Right atrium auricular region (tissue), 2 donors: ENCODE results near the gene IFITM5. TPM values are rescaled to one million over a fixed set of nuclear protein-coding genes. Genes with fewer than 3 reads are reported as not detected.

Experiments used
- DNase-seq: peaks from one replicate; pipeline ENCODE4 v3.0.0-alpha.2; 2019; ENCODE audit warnings: low spot score
- H3K27ac ChIP-seq, 2 donors: fragments of 200-600 bp; sonication (generic); 1 replicate in 1 of 2; 2 replicates in 1 of 2; pipeline ENCODE4 v1.5.1; 2016 to 2019
- H3K27me3 ChIP-seq, 2 donors: fragments of 200-600 bp; sonication (generic); one replicate each; pipeline versions ENCODE4 v1.5.1 to v1.6.0; 2017 to 2019
- H3K36me3 ChIP-seq: fragments of 200-600 bp; sonication (generic); one replicate; pipeline ENCODE4 v1.5.1; 2016
- H3K4me1 ChIP-seq, 2 donors: fragments of 200-600 bp; sonication (generic); one replicate each; pipeline versions ENCODE4 v1.5.1 to v1.6.0; 2017 to 2019
- H3K4me3 ChIP-seq, 2 donors: fragments of 200-600 bp; sonication (generic); 1 replicate in 1 of 2; 2 replicates in 1 of 2; pipeline ENCODE4 v1.5.1; 2017 to 2019; ENCODE audit warnings: mild to moderate bottlenecking in 1 of 2, moderate library complexity in 1 of 2
- H3K9me3 ChIP-seq, 2 donors: fragments of 200-600 bp; sonication (generic); one replicate each; pipeline ENCODE4 v1.5.1; 2019
- CTCF ChIP-seq, 2 donors: fragments of 200-600 bp; sonication (generic); IDR thresholded peaks; one replicate each; pipeline ENCODE4 v1.5.1; 2019; ENCODE audit warnings: antibody characterized with exemption in 2 of 2
- total RNA-seq, 2 donors: library from RNA; depleted of rRNA; stranded (reverse); fragments of >200 nt; gene quantifications; one replicate each; pipeline ENCODE4 v1.1.0, GENCODE V29; 2016

Gene IFITM5
- total RNA-seq, 2 donors from 2014 or later, result not detected

- Histone ChIP-seq H3K4me3 (no peak overlapping the region), H3K27me3 (peaks cover 15 to 19% of the 10 kb centered on the region in 2 donors), H3K27ac (no peak overlapping the region), H3K36me3 (no peaks in the 10 kb centered on the region), H3K4me1 (peaks cover 0 to 23% of the 10 kb centered on the region in 2 donors), H3K9me3 (no peaks in the 10 kb centered on the region)
- no peak for DNase-seq
- no peak for TF ChIP-seq CTCF (IDR thresholded peaks at IDR 0.05)
These were observed 13.5 kb downstream of the IFITM5 start for GRCh38 chr11:285894-286220.

- Histone ChIP-seq H3K4me3 (no peak overlapping the region), H3K27ac (no peak overlapping the region), H3K9me3 (no peaks in the 10 kb centered on the region), H3K27me3 (peaks cover 18 to 25% of the 10 kb centered on the region in 2 donors), H3K4me1 (peaks cover 0 to 29% of the 10 kb centered on the region in 2 donors), H3K36me3 (no peaks in the 10 kb centered on the region)
- no peak for TF ChIP-seq CTCF (IDR thresholded peaks at IDR 0.05)
- DNase-seq, result no peak
These were observed 14.1 kb downstream of the IFITM5 start for GRCh38 chr11:285021-285893.

- Histone ChIP-seq H3K9me3 (no peaks in the 10 kb centered on the region), H3K4me3 (no peak overlapping the region), H3K27ac (no peak overlapping the region), H3K36me3 (no peaks in the 10 kb centered on the region), H3K4me1 (peaks cover 0 to 29% of the 10 kb centered on the region in 2 donors), H3K27me3 (peaks cover 23 to 34% of the 10 kb centered on the region in 2 donors)
- DNase-seq, result no peak
- TF ChIP-seq CTCF (IDR thresholded peaks at IDR 0.05), result no peak
These were observed 15.0 kb downstream of the IFITM5 start for GRCh38 chr11:284105-285020.

- no peaks in the 10 kb centered on the region for H3K36me3 ChIP-seq
- H3K4me3 ChIP-seq, result no peak overlapping the region
- H3K27me3 ChIP-seq, result peaks cover 24 to 41% of the 10 kb centered on the region in 2 donors
- H3K4me1 ChIP-seq, result peaks cover 0 to 29% of the 10 kb centered on the region in 2 donors
- DNase-seq, result no peak
- TF ChIP-seq CTCF (IDR thresholded peaks at IDR 0.05), result no peak
- H3K9me3 ChIP-seq, result no peaks in the 10 kb centered on the region
- H3K27ac ChIP-seq, result no peak overlapping the region
These were observed 15.8 kb downstream of the IFITM5 start for GRCh38 chr11:283405-284104.

GRCh38 chr11:282630-283360, 16.5 kb downstream of the IFITM5 start:
- Histone ChIP-seq H3K4me1 (peaks cover 0 to 21% of the 10 kb centered on the region in 2 donors), H3K4me3 (no peak overlapping the region), H3K27me3 (peaks cover 24 to 44% of the 10 kb centered on the region in 2 donors), H3K27ac (no peak overlapping the region), H3K9me3 (no peaks in the 10 kb centered on the region), H3K36me3 (no peaks in the 10 kb centered on the region)
- DNase-seq, result no peak
- TF ChIP-seq CTCF (IDR thresholded peaks at IDR 0.05), result no peak
